COR-L47 (cell line): ENCODE measurements around the gene CNDP1.

Experiments used
- DNase-seq: peaks from one replicate; lab custom pipeline; 2025; lab: John Stamatoyannopoulos, UW

The CNDP1 gene

GRCh38 chr18:74506448-74507084, 27.7 kb upstream of the CNDP1 start:
- DNase-seq, result no peak

DNA sequence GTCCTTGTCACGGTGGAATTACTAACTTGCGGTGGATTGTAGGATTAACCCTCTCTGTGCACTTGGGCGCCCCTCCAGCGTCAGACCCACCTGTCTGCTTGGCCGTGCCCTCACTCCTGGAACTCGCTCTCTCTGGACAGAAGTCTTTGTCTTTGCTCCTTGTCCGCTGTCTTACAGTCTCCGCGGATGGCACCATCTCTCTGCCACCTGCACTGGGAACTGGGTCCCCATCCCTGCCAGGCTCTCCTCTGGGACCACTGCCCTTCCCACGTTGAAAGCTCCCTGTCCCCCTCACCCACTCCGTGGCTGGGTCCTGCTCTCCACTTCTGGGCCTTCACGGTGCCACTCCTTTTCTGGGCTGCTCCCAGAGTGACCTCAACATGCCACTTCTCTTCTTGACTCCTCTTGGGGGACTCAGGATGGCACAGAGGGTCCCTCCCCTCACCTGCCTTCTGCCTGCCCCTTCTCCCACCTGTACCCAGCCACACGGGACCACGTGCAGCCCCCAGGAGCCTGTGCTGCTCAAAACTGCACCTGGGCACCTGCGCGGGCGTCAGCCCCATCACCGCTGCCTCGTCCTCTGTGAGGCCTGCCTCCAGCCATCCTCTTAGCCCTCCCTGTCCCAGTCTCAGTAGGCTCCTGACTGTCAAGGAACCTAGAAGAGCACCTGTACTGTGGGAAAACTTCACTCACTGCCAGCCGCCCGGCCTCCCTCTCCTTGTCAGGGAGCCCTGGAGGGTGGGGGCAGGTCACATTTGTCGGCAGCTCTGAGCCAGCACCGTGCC, 27.0 kb upstream of the CNDP1 start:
- DNase-seq, result no peak

- no peak for DNase-seq
These were observed 26.4 kb upstream of the CNDP1 start for GRCh38 chr18:74507927-74508326.

DNA sequence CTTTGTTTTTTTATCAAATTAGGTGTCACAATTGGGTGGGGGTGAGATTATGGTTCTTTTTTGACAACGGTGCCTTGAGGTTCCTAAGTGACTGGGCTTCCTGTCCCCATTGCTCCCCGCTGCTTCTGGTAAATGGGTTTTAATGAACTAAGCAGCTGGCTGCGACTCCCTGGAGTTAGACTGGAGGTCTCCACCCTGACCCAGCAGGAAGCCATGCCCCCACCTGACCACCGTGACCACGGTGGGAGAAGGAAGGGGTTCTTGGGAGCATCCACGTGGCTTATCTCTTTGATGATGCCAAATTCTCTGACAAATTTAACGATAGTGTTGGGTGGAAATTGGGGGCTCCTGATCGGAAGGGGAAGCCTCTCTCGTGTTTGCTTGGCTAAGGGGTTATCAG, 25.9 kb upstream of the CNDP1 start:
- DNase-seq, result no peak

DNA sequence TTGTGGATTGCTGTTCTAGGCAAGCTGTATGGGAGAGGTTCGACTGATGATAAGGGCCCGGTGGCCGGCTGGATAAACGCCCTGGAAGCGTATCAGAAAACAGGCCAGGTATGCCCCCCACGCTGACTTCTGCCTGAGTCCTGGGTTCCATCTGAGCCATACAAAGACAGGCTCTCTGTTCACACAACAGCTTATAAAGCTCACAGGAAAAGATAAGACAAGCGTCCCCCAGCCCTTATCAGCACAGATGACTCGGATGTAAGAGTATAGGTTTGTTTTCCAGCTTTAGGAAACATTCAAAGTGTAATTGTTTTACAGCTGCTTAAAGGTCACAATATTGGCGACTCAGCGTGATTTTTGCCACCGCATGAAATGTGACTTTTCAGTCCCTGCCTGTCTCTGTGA, 25.5 kb upstream of the CNDP1 start:
- DNase-seq, result no peak

GRCh38 chr18:74509856-74510769, 24.2 kb upstream of the CNDP1 start:
- DNase-seq, result no peak

DNA sequence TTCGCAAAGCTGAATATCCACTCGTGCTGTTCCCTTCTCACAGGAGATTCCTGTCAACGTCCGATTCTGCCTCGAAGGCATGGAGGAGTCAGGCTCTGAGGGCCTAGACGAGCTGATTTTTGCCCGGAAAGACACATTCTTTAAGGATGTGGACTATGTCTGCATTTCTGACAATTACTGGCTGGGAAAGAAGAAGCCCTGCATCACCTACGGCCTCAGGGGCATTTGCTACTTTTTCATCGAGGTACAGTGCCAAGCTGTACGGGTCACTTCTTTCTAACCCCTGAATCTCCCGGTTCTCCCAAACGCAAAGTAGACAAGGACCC, 23.6 kb upstream of the CNDP1 start:
- DNase-seq, result no peak

- no peak for DNase-seq
These were observed 22.5 kb upstream of the CNDP1 start for GRCh38 chr18:74511823-74512222.

- no peak for DNase-seq
These were observed 21.8 kb upstream of the CNDP1 start for GRCh38 chr18:74512321-74513053.

DNA sequence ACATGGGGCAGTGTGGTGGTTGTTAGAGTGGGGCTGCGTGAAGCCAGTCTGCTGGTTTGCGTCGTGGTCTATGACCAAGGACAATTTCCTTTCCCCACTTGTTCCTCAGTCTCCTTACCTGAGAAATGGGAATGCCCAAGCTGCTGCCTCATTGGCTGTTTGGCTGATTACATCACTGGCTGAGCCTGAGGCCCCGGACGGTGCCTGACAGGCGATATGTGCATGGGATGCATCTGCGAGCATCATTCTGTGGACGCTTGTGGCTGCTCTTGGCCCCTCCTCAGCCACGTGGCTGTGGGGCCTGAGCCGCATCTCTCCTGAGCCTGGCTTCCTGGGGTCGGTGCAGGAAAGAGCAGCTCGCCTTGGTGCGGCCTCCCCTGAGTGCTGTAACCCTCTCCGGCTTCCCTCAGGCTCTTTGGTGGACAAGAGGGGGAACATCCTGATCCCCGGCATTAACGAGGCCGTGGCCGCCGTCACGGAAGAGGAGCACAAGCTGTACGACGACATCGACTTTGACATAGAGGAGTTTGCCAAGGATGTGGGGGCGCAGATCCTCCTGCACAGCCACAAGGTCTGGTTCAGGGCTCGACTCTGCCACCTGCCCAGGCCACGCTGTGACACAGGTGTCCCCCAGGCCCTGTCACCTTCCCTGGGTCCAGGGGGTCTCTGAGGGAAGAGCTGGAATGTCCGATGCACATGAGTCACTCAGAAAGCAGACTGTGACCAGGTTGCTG, 21.0 kb upstream of the CNDP1 start:
- no peak for DNase-seq

GRCh38 chr18:74513883-74514205, 20.5 kb upstream of the CNDP1 start:
- DNase-seq, result no peak

- no peak for DNase-seq
These were observed 19.3 kb upstream of the CNDP1 start for GRCh38 chr18:74514860-74515495.

DNA sequence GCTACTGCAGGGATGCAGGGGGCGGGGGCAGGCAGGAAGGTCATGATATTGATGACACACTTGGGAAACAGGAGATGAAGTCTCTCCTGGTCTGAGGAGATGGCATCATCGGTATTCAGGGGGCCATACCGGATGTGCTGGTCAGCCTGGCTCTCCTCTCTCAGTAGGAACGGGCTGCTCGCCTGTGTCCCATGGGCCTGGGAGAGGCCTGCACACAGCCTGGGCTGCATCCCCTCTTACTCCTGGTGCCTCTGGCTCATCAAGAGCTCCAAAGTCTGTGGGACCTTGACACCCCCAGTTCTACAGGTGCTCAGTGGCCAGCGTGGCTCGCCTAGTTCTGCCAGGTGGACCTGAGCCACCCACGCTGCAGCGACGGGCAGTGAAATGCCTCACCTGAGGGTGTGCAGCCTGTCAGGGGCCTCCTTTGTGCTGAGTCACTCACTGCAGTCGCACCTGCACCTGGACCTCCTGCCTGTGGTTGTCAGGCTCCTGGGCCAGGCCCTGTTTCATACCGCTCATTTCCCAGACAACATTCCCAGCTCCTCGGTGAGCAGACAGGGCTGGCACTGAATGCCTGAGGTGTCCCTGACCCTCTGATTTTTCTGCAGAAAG, 18.6 kb upstream of the CNDP1 start:
- DNase-seq, result no peak

GRCh38 chr18:74516271-74517235, 17.7 kb upstream of the CNDP1 start:
- no peak for DNase-seq

- DNase-seq, result no peak
These were observed 17.1 kb upstream of the CNDP1 start for GRCh38 chr18:74517236-74517630.

DNA sequence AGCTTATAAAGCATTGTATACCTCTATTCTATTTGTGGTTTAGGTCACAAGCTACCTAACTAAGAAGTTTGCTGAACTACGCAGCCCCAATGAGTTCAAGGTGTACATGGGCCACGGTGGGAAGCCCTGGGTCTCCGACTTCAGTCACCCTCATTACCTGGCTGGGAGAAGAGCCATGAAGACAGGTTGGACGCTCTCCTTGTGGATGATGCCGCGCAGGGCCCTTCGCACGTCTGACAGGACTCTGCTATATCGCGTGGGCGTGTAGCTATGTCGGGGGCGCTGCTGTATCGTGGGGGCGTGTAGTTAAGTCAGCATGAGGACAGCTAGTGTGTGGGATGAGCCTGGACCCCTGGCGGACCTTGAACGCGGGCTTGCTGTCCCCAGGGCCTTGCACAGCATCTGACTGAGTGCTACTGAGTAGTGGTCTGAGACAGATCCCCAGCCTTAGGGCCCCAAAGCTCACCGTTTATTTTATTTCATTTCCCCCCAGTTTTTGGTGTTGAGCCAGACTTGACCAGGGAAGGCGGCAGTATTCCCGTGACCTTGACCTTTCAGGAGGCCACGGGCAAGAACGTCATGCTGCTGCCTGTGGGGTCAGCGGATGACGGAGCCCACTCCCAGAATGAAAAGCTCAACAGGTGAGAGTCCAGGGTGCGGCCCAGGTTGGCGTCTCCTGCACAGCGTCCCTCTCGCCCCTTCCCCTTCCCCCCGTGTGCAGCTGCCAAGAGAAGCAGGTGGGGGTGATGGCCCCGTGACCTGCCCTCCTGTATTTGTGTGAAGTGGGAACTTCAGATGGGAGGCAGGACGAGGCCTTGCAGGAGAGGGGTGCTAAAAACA, 15.6 kb upstream of the CNDP1 start:
- DNase-seq, result no peak

DNA sequence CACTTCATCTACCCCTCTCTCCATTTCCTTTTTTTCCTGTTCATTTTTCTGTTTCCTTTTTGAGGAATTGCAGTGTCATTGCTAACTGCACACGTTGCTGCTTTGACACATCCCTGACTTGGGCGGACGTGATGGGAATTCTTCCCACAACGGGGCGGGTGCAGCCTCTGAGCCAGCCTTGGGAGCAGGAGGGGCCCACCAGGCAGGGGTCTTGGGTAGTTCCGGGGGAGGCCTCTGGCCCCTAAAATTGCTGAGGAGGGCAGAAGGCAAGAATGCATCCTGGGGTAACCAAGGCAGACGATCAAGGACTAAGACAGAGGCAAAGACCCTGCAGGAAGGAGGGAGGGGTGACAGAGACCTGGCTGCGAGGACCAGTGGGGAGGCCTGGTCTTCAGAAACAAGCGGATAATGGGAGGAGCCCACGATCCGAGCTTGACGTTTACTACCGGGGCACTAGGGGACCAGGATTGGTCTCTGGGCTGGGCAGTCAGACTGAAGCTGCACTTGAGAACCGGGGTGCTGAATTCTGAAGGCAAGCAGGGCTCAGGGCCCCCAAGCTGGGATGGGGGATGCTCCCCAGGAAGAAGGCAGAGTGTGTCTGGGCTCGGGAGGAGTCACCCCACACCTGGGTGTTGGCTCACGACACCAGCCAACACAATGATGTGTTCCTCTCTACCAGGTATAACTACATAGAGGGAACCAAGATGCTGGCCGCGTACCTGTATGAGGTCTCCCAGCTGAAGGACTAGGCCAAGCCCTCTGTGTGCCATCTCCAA, 14.8 kb upstream of the CNDP1 start:
- DNase-seq, result no peak
